Suprapubic skin (tissue), 4 donors: ENCODE measurements around the gene CERT1. TPM values are rescaled to one million over a fixed set of nuclear protein-coding genes. Genes with fewer than 3 reads are reported as not detected.

Experiments
- DNase-seq, 2 donors: peaks; one replicate each; pipeline ENCODE4 v3.0.0-alpha.2; 2019; ENCODE audit warnings: low spot score in 2 of 2
- H3K27ac ChIP-seq: fragments of 200-600 bp; sonication (generic); one replicate; pipeline ENCODE4 v1.5.1; 2019
- H3K27me3 ChIP-seq: fragments of 200-600 bp; sonication (generic); one replicate; pipeline ENCODE4 v1.5.1; 2019
- H3K36me3 ChIP-seq: fragments of 200-600 bp; sonication (generic); one replicate; pipeline ENCODE4 v1.5.1; 2019
- H3K4me1 ChIP-seq: fragments of 200-600 bp; sonication (generic); one replicate; pipeline ENCODE4 v1.5.1; 2019
- H3K4me3 ChIP-seq: fragments of 200-600 bp; sonication (generic); one replicate; pipeline ENCODE4 v1.5.1; 2019; ENCODE audit warnings: mild to moderate bottlenecking
- H3K9me3 ChIP-seq: fragments of 200-600 bp; sonication (generic); one replicate; pipeline ENCODE4 v1.5.1; 2019
- CTCF ChIP-seq, 2 donors: fragments of 200-600 bp in 1 of 2; fragments of 450-650 bp in 1 of 2; sonication (generic) in 1 of 2; IDR thresholded peaks; one replicate each; pipeline ENCODE4 v1.5.1; 2016 to 2019; ENCODE audit warnings: antibody characterized with exemption in 2 of 2, mild to moderate bottlenecking in 1 of 2, moderate library complexity in 1 of 2
- EP300 ChIP-seq: sonication (generic); formaldehyde crosslinking; IDR thresholded peaks from one replicate; pipeline ENCODE4 v1.6.1; 2017; ENCODE audit warnings: antibody characterized with exemption
- POLR2A ChIP-seq, 2 donors: fragments of 450-650 bp; IDR thresholded peaks; one replicate each; pipeline ENCODE4 v1.6.1; 2017; ENCODE audit warnings: antibody characterized with exemption in 2 of 2, mild to moderate bottlenecking in 2 of 2, moderate library complexity in 2 of 2
- POLR2AphosphoS5 ChIP-seq, 3 donors: sonication (generic); formaldehyde crosslinking; IDR thresholded peaks; one replicate each; pipeline ENCODE4 v1.6.1; 2017; ENCODE audit warnings: antibody characterized with exemption in 3 of 3
- WGBS: methylation state at CpG from one replicate; pipeline ENCODE4 v1.1.5; 2018; 5-methylcytosine and 5-hydroxymethylcytosine counted together
- total RNA-seq, 4 donors: library from RNA; depleted of rRNA; stranded (reverse); fragments of >200 nt; gene quantifications; one replicate each; pipeline ENCODE4 v1.1.0, GENCODE V29; 2016

The CERT1 gene
- total RNA-seq, 4 donors from 2014 or later, result 25.3 to 41.2 (median 32.4) TPM

GRCh38 chr5:75349663-75350062 is 161.8 kb downstream of the CERT1 start:
- TF ChIP-seq CTCF (IDR thresholded peaks at IDR 0.05), result no peak
- no peak for TF ChIP-seq EP300
- no peak for TF ChIP-seq POLR2AphosphoS5 (IDR thresholded peaks at IDR 0.05)
- TF ChIP-seq POLR2A (IDR thresholded peaks at IDR 0.05), result no peak
- 94% methylated on average over 2 of the region's 2 CpGs for WGBS
- no peak overlapping the region for H3K27ac ChIP-seq
- H3K36me3 ChIP-seq, result peaks cover 79% of the 10 kb centered on the region
- no peaks in the 10 kb centered on the region for H3K4me1 ChIP-seq
- H3K4me3 ChIP-seq, result no peak overlapping the region
- no peak for DNase-seq
- H3K9me3 ChIP-seq, result no peaks in the 10 kb centered on the region
- no peaks in the 10 kb centered on the region for H3K27me3 ChIP-seq

- Histone ChIP-seq H3K36me3 (peaks cover 73% of the 10 kb centered on the region), H3K27ac (no peak overlapping the region), H3K4me3 (no peak overlapping the region), H3K27me3 (no peaks in the 10 kb centered on the region), H3K4me1 (no peaks in the 10 kb centered on the region), H3K9me3 (no peaks in the 10 kb centered on the region)
- TF ChIP-seq EP300, result no peak
- TF ChIP-seq CTCF (IDR thresholded peaks at IDR 0.05), result no peak
- no peak for TF ChIP-seq POLR2AphosphoS5 (IDR thresholded peaks at IDR 0.05)
- TF ChIP-seq POLR2A (IDR thresholded peaks at IDR 0.05), result no peak
- DNase-seq, result no peak
- 94% methylated on average over 3 of the region's 3 CpGs for WGBS
Measured at GRCh38 chr5:75348241-75348640, 163.2 kb downstream of the CERT1 start.

- WGBS, result 92% methylated on average over 4 of the region's 4 CpGs
- H3K36me3 ChIP-seq, result peaks cover 32% of the 10 kb centered on the region
- H3K27ac ChIP-seq, result no peak overlapping the region
- H3K4me3 ChIP-seq, result no peak overlapping the region
- peaks cover 41% of the 10 kb centered on the region for H3K4me1 ChIP-seq
- no peaks in the 10 kb centered on the region for H3K9me3 ChIP-seq
- no peaks in the 10 kb centered on the region for H3K27me3 ChIP-seq
- DNase-seq, result no peak
- TF ChIP-seq POLR2A (IDR thresholded peaks at IDR 0.05) (no peak), EP300 (no peak), CTCF (IDR thresholded peaks at IDR 0.05) (no peak), POLR2AphosphoS5 (IDR thresholded peaks at IDR 0.05) (no peak)
Measured at GRCh38 chr5:75342836-75343235, 168.6 kb downstream of the CERT1 start.

- Histone ChIP-seq H3K27me3 (no peaks in the 10 kb centered on the region), H3K9me3 (no peaks in the 10 kb centered on the region), H3K4me3 (no peak overlapping the region), H3K4me1 (peaks cover 44% of the 10 kb centered on the region), H3K36me3 (peaks cover 25% of the 10 kb centered on the region), H3K27ac (peak overlapping the region; percentile 14)
- TF ChIP-seq CTCF (IDR thresholded peaks at IDR 0.05) (no peak), POLR2AphosphoS5 (IDR thresholded peaks at IDR 0.05) (no peak), EP300 (no peak), POLR2A (IDR thresholded peaks at IDR 0.05) (no peak)
- DNase-seq, result no peak
- WGBS, result 54% methylated on average over 1 of the region's 1 CpG
Measured at GRCh38 chr5:75341934-75342333, 169.5 kb downstream of the CERT1 start.

GRCh38 chr5:75340714-75341478 is 170.5 kb downstream of the CERT1 start:
- TF ChIP-seq CTCF (IDR thresholded peaks at IDR 0.05) (no peak), POLR2A (IDR thresholded peaks at IDR 0.05) (no peak), EP300 (no peak), POLR2AphosphoS5 (IDR thresholded peaks at IDR 0.05) (peak in 1 of 3 donors; percentile 14)
- H3K4me3 ChIP-seq, result no peak overlapping the region
- peaks cover 16% of the 10 kb centered on the region for H3K36me3 ChIP-seq
- DNase-seq, result no peak
- peaks cover 50% of the 10 kb centered on the region for H3K4me1 ChIP-seq
- no peaks in the 10 kb centered on the region for H3K27me3 ChIP-seq
- H3K27ac ChIP-seq, result peak overlapping the region; percentile 14
- H3K9me3 ChIP-seq, result no peaks in the 10 kb centered on the region
- 44% methylated on average over 3 of the region's 3 CpGs for WGBS
